PFSK-1 (cell line): Measurements from ENCODE around the gene SLC34A1.

Source experiments
- FOXP2 ChIP-seq: optimal IDR thresholded peaks from 2 replicates; pipeline ENCODE3; 2011; ENCODE audit warnings: borderline replicate concordance, control low read depth, inconsistent platforms; ENCODE audit not compliant: insufficient read depth; ENCODE audit errors: extremely low read length, extremely low read depth
- POLR2AphosphoS5 ChIP-seq: IDR thresholded peaks from 2 replicates; pipeline ENCODE4 v1.6.1; 2012; ENCODE audit warnings: low read depth, mild to moderate bottlenecking, control low read depth, low read length, moderate library complexity
- REST ChIP-seq, 2 experiments: IDR thresholded peaks; 2 replicates each; pipeline versions ENCODE4 v1.6.1 to v1.8.0; 2011 to 2012; ENCODE audit warnings: low read depth in 2 of 2, low read length in 2 of 2, control low read depth in 1 of 2, inconsistent platforms in 1 of 2, mild to moderate bottlenecking in 1 of 2, moderate library complexity in 1 of 2; ENCODE audit not compliant: insufficient read depth in 1 of 2
- SIN3A ChIP-seq: IDR thresholded peaks from 2 replicates; pipeline ENCODE4 v1.6.1; 2012; ENCODE audit warnings: mild to moderate bottlenecking, low read length, moderate library complexity, borderline replicate concordance; ENCODE audit not compliant: insufficient read depth
- TAF1 ChIP-seq: IDR thresholded peaks from 2 replicates; pipeline ENCODE4 v1.6.1; 2012; ENCODE audit warnings: low read length, control low read depth, borderline replicate concordance; ENCODE audit not compliant: insufficient read depth

GRCh38 chr5:177364159-177364962 is 19.9 kb upstream of the SLC34A1 start:
- no peak for TF ChIP-seq TAF1
- TF ChIP-seq POLR2AphosphoS5 = no peak
- no peak for TF ChIP-seq SIN3A
- no peak for TF ChIP-seq REST (IDR thresholded peaks at IDR 0.05; ENCODE audit: insufficient read depth in 1 of 2, low read depth in 2 of 2, low read length in 2 of 2)
- no peak for TF ChIP-seq FOXP2
